Lower leg skin (tissue), 3 donors: ENCODE results near the gene ATR.
"Not testable (repeated sequence)": the region's sequence is repeated elsewhere in the genome, so short reads cannot be mapped to it uniquely, and the experiment has no call there.

Experiments
- CTCF ChIP-seq, 3 donors: fragments of 450-650 bp; IDR thresholded peaks; one replicate each; pipeline ENCODE4 v1.5.1; 2016; ENCODE audit warnings: antibody characterized with exemption in 3 of 3, mild to moderate bottlenecking in 3 of 3, moderate library complexity in 2 of 3
- POLR2A ChIP-seq, 2 donors: fragments of 450-650 bp; IDR thresholded peaks; one replicate each; pipeline ENCODE4 v1.6.1; 2016 to 2017; ENCODE audit warnings: antibody characterized with exemption in 2 of 2, mild to moderate bottlenecking in 1 of 2, moderate library complexity in 1 of 2

DNA sequence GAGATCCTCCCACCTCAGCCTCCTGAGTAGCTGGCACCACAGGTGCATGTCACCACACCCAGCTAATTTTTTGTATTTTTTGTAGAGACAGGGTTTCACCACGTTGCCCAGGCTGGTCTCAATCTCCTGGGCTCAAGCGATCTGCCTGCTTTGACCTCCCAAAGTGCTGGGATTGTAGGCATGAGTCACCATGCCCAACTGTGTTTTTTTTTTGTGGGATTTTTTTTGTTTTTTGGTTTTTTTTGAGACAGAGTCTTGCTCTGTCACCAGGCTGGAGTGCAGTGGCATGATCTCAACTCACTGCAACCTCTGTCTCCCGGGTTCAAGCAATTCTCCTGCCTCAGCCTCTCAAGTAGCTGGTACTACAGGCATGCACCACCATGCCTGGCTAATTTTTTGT is 9.1 kb downstream of the ATR start:
- not testable (repeated sequence) for TF ChIP-seq POLR2A, CTCF (IDR thresholded peaks at IDR 0.05)
